ENCODE results near the gene TUBE1.
A peak's percentile ranks its signal among the peaks of the same experiment; 100 is the strongest.
"Not testable (repeated sequence)": the region's sequence is repeated elsewhere in the genome, so short reads cannot be mapped to it uniquely, and the experiment has no call there.

Gene TUBE1

DNA sequence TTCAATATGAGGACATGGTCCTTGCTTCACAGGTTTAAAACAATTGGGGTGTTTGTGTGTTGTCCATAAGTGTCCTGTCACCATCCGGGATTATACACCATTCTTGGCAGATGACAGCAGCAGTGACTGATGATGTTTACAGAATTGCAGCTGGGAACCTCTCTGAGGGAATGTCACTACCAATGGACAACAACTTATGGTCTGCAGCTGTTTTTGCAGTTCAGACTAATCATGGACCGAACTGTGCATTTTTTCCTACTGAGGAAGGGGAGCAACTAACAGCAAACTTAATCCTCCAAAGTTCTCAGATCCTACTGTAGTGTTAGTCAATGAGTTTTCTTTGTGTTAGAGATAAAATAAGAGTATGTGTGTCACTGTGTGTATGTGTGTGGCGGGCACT, 26.1 kb upstream of the TUBE1 start:
- H3K4me1 ChIP-seq (ENCODE audit: control insufficient read depth, insufficient read depth, low read length), result no peaks in the 10 kb centered on the region
- DNase-seq (ENCODE audit: low read depth, low spot score), result no peak
- no peaks in the 10 kb centered on the region for H3K27me3 ChIP-seq (ENCODE audit: control insufficient read depth, insufficient read depth, low read length)
- WGBS (ENCODE audit: insufficient coverage, insufficient read length), result no CpG with 5 or more reads among the region's 3 CpGs
- H3K9me3 ChIP-seq (ENCODE audit: control insufficient read depth, insufficient read depth, low read length), result no peaks in the 10 kb centered on the region
- no peak overlapping the region for H3K27ac ChIP-seq (ENCODE audit: low read length)
- H3K4me3 ChIP-seq (ENCODE audit: low read length), result no peak overlapping the region
- H3K36me3 ChIP-seq (ENCODE audit: control insufficient read depth, insufficient read depth, low read length), result no peaks in the 10 kb centered on the region

- no CpG with 5 or more reads among the region's 9 CpGs for whole genome bisulfite sequencing (ENCODE audit: insufficient coverage, insufficient read length)
- no peaks in the 10 kb centered on the region for H3K4me1 ChIP-seq (ENCODE audit: control insufficient read depth, insufficient read depth, low read length)
These were observed 22.0 kb upstream of the TUBE1 start for GRCh38 chr6:112109262-112109661.

GRCh38 chr6:112106562-112106961, 19.3 kb upstream of the TUBE1 start:
- Histone ChIP-seq H3K9me3 (ENCODE audit: control insufficient read depth, insufficient read depth, low read length) (no peaks in the 10 kb centered on the region), H3K4me3 (ENCODE audit: low read length) (no peak overlapping the region), H3K27ac (ENCODE audit: low read length) (no peak overlapping the region), H3K27me3 (ENCODE audit: control insufficient read depth, insufficient read depth, low read length) (no peaks in the 10 kb centered on the region), H3K36me3 (ENCODE audit: control insufficient read depth, insufficient read depth, low read length) (no peaks in the 10 kb centered on the region), H3K4me1 (ENCODE audit: control insufficient read depth, insufficient read depth, low read length) (no peaks in the 10 kb centered on the region)
- no peak for DNase-seq (ENCODE audit: low read depth, low spot score)
- WGBS (ENCODE audit: insufficient coverage, insufficient read length), result no CpG with 5 or more reads among the region's 2 CpGs

More at GRCh38 chr6:112109262-112109661, 22.0 kb upstream of the TUBE1 start:
- H3K27ac ChIP-seq (ENCODE audit: low read length), result no peak overlapping the region
- no peak overlapping the region for H3K4me3 ChIP-seq (ENCODE audit: low read length)
- no peaks in the 10 kb centered on the region for H3K36me3 ChIP-seq (ENCODE audit: control insufficient read depth, insufficient read depth, low read length)
- no peaks in the 10 kb centered on the region for H3K27me3 ChIP-seq (ENCODE audit: control insufficient read depth, insufficient read depth, low read length)
- H3K9me3 ChIP-seq (ENCODE audit: control insufficient read depth, insufficient read depth, low read length), result no peaks in the 10 kb centered on the region
- no peak for DNase-seq (ENCODE audit: low read depth, low spot score)

GRCh38 chr6:112106026-112106425, 18.7 kb upstream of the TUBE1 start:
- H3K9me3 ChIP-seq (ENCODE audit: control insufficient read depth, insufficient read depth, low read length); H3K36me3 ChIP-seq (ENCODE audit: control insufficient read depth, insufficient read depth, low read length); H3K4me3 ChIP-seq (ENCODE audit: low read length); H3K27me3 ChIP-seq (ENCODE audit: control insufficient read depth, insufficient read depth, low read length); H3K4me1 ChIP-seq (ENCODE audit: control insufficient read depth, insufficient read depth, low read length); DNase-seq (ENCODE audit: low read depth, low spot score); H3K27ac ChIP-seq (ENCODE audit: low read length): not testable (repeated sequence)
- WGBS (ENCODE audit: insufficient coverage, insufficient read length), result no CpG with 5 or more reads among the region's 2 CpGs

DNA sequence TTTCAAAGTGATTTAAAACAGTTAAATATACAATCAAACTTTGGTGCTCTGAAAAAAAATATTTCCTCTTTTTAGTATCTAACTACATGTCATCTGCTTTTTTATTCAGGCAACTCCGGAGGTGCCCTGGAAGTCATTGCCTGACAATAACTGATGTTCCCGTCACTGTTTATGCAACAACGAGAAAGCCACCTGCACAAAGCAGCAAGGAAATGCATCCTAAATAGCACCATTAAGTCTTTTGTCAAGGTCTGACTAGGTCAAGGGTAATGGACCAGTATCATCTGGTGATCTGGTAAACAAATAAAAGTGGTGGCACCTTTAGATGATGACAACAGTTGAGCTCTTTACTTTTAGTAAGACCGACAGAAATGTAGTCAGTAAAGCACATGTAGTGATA, 13.3 kb upstream of the TUBE1 start:
- Histone ChIP-seq H3K4me3 (ENCODE audit: low read length) (no peak overlapping the region), H3K27ac (ENCODE audit: low read length) (no peak overlapping the region), H3K9me3 (ENCODE audit: control insufficient read depth, insufficient read depth, low read length) (no peaks in the 10 kb centered on the region), H3K4me1 (ENCODE audit: control insufficient read depth, insufficient read depth, low read length) (no peaks in the 10 kb centered on the region), H3K36me3 (ENCODE audit: control insufficient read depth, insufficient read depth, low read length) (no peaks in the 10 kb centered on the region), H3K27me3 (ENCODE audit: control insufficient read depth, insufficient read depth, low read length) (no peaks in the 10 kb centered on the region)
- peak; percentile 25 for DNase-seq (ENCODE audit: low read depth, low spot score)
- no CpG with 5 or more reads among the region's 4 CpGs for WGBS (ENCODE audit: insufficient coverage, insufficient read length)

- Histone ChIP-seq H3K4me1 (ENCODE audit: control insufficient read depth, insufficient read depth, low read length) (no peaks in the 10 kb centered on the region), H3K27me3 (ENCODE audit: control insufficient read depth, insufficient read depth, low read length) (no peaks in the 10 kb centered on the region), H3K4me3 (ENCODE audit: low read length) (no peak overlapping the region), H3K27ac (ENCODE audit: low read length) (no peak overlapping the region), H3K36me3 (ENCODE audit: control insufficient read depth, insufficient read depth, low read length) (no peaks in the 10 kb centered on the region), H3K9me3 (ENCODE audit: control insufficient read depth, insufficient read depth, low read length) (no peaks in the 10 kb centered on the region)
- DNase-seq (ENCODE audit: low read depth, low spot score), result no peak
- WGBS (ENCODE audit: insufficient coverage, insufficient read length), result no CpG with 5 or more reads among the region's 2 CpGs
These were observed 9.6 kb upstream of the TUBE1 start for GRCh38 chr6:112096901-112097300.

- 100% methylated on average over 2 of the region's 7 CpGs for WGBS (ENCODE audit: insufficient coverage, insufficient read length)
- no peak overlapping the region for H3K27ac ChIP-seq (ENCODE audit: low read length)
- H3K4me1 ChIP-seq (ENCODE audit: control insufficient read depth, insufficient read depth, low read length), result no peaks in the 10 kb centered on the region
- H3K36me3 ChIP-seq (ENCODE audit: control insufficient read depth, insufficient read depth, low read length), result no peaks in the 10 kb centered on the region
- DNase-seq (ENCODE audit: low read depth, low spot score), result no peak
- peak overlapping the region; percentile 76; the same call in 1 of the 2 replicates for H3K4me3 ChIP-seq (ENCODE audit: low read length)
- no peaks in the 10 kb centered on the region for H3K9me3 ChIP-seq (ENCODE audit: control insufficient read depth, insufficient read depth, low read length)
- no peaks in the 10 kb centered on the region for H3K27me3 ChIP-seq (ENCODE audit: control insufficient read depth, insufficient read depth, low read length)
These were observed 634 bp upstream of the TUBE1 start for GRCh38 chr6:112087916-112088315.

DNA sequence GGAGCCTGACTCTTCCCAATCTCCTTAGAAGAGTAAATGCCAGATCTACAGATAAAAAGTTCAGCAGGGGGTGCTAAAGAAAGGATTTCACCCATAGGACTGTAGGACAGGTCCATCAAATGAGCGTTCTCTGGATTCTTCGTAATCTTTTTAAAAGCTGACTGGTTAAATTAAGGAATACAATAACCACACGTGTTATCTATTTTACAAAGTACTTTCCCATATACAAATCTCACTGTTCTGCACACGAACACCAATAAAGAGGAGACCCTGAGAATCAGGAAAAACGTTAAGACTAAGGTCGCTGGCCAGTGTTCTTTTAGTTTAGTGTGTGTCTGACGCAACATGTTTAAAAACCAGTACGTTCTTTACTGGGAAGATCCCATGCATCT, 542 bp downstream of the TUBE1 start:
- Histone ChIP-seq H3K9me3 (ENCODE audit: control insufficient read depth, insufficient read depth, low read length) (no peaks in the 10 kb centered on the region), H3K4me3 (ENCODE audit: low read length) (peak overlapping the region; percentile 76; the same call in 1 of the 2 replicates), H3K4me1 (ENCODE audit: control insufficient read depth, insufficient read depth, low read length) (no peaks in the 10 kb centered on the region), H3K27ac (ENCODE audit: low read length) (no peak overlapping the region), H3K36me3 (ENCODE audit: control insufficient read depth, insufficient read depth, low read length) (no peaks in the 10 kb centered on the region), H3K27me3 (ENCODE audit: control insufficient read depth, insufficient read depth, low read length) (no peaks in the 10 kb centered on the region)
- DNase-seq (ENCODE audit: low read depth, low spot score), result no peak
- WGBS (ENCODE audit: insufficient coverage, insufficient read length), result no CpG with 5 or more reads among the region's 8 CpGs

- Histone ChIP-seq H3K27ac (ENCODE audit: low read length) (no peak overlapping the region), H3K36me3 (ENCODE audit: control insufficient read depth, insufficient read depth, low read length) (no peaks in the 10 kb centered on the region), H3K4me3 (ENCODE audit: low read length) (no peak overlapping the region), H3K4me1 (ENCODE audit: control insufficient read depth, insufficient read depth, low read length) (no peaks in the 10 kb centered on the region), H3K9me3 (ENCODE audit: control insufficient read depth, insufficient read depth, low read length) (no peaks in the 10 kb centered on the region), H3K27me3 (ENCODE audit: control insufficient read depth, insufficient read depth, low read length) (no peaks in the 10 kb centered on the region)
- no CpG with 5 or more reads among the region's 8 CpGs for WGBS (ENCODE audit: insufficient coverage, insufficient read length)
- DNase-seq (ENCODE audit: low read depth, low spot score), result no peak
These were observed 1.8 kb downstream of the TUBE1 start for GRCh38 chr6:112085286-112086065.

DNA sequence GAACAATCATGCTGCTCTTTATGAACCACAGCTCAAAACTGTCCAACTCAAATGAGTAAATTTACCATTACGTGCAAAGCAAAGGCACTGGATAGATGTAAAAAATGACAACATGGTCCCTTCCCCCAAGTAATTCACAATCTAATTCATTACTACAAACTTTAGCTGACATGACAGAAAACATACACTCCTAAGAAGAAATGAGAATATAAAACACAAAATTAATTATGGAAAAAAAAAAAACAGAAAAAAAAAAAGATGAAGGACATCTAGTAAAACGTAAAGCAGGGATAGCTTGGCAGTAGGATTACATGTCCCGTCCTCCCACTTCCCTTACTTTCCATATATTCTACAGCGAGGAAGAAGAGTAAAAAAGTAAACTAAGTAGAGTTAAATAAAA, 5.7 kb downstream of the TUBE1 start:
- H3K4me3 ChIP-seq (ENCODE audit: low read length), result no peak overlapping the region
- DNase-seq (ENCODE audit: low read depth, low spot score), result no peak
- no CpG with 5 or more reads among the region's 4 CpGs for WGBS (ENCODE audit: insufficient coverage, insufficient read length)
- no peaks in the 10 kb centered on the region for H3K36me3 ChIP-seq (ENCODE audit: control insufficient read depth, insufficient read depth, low read length)
- no peak overlapping the region for H3K27ac ChIP-seq (ENCODE audit: low read length)
- H3K4me1 ChIP-seq (ENCODE audit: control insufficient read depth, insufficient read depth, low read length), result no peaks in the 10 kb centered on the region
- no peaks in the 10 kb centered on the region for H3K9me3 ChIP-seq (ENCODE audit: control insufficient read depth, insufficient read depth, low read length)
- H3K27me3 ChIP-seq (ENCODE audit: control insufficient read depth, insufficient read depth, low read length), result no peaks in the 10 kb centered on the region

DNA sequence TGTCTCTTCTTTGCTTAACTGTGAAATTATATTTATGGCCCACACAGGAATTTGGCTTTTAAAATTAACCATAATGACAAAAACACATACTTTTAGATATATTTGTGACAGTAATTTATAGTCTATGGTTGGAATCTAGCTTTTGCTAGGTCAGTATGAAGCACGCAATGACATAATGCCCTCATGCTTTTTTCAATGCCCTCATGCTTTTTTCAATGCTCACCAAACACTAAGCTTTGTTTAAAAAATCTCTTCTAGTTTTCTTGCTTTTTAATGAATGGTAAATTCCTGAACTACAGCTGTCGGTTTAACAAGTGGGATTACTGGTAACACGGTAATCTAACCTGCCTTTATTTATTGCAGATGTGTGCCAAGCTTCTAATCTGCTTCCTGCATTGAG, 20.7 kb downstream of the TUBE1 start:
- no peak overlapping the region for H3K27ac ChIP-seq (ENCODE audit: low read length)
- H3K36me3 ChIP-seq (ENCODE audit: control insufficient read depth, insufficient read depth, low read length), result no peaks in the 10 kb centered on the region
- WGBS (ENCODE audit: insufficient coverage, insufficient read length), result no CpG with 5 or more reads among the region's 3 CpGs
- H3K4me3 ChIP-seq (ENCODE audit: low read length), result no peak overlapping the region
- H3K27me3 ChIP-seq (ENCODE audit: control insufficient read depth, insufficient read depth, low read length), result no peaks in the 10 kb centered on the region
- DNase-seq (ENCODE audit: low read depth, low spot score), result no peak
- no peaks in the 10 kb centered on the region for H3K9me3 ChIP-seq (ENCODE audit: control insufficient read depth, insufficient read depth, low read length)
- no peaks in the 10 kb centered on the region for H3K4me1 ChIP-seq (ENCODE audit: control insufficient read depth, insufficient read depth, low read length)

All from iPS DF 6.9 (cell line).